OCI-LY7 (cell line): ENCODE data around the gene KRTAP21-1.

Experiments
- CTCF ChIP-seq: fragments of 200-600 bp; sonication (generic); conservative IDR thresholded peaks from 2 replicates; pipeline ENCODE4 v1.5.1; 2014; ENCODE audit warnings: mild to moderate bottlenecking, antibody characterized with exemption, low read length, moderate library complexity, mixed read lengths
- EZH2phosphoT487 ChIP-seq: fragments of 200-600 bp; sonication (generic); IDR thresholded peaks from 2 replicates; pipeline ENCODE4 v1.6.1; 2018; ENCODE audit warnings: low read depth, borderline replicate concordance, mild to moderate bottlenecking, mixed run types, antibody characterized with exemption, low read length, moderate library complexity, mixed read lengths

GRCh38 chr21:30747159-30747558 is 8.1 kb downstream of the KRTAP21-1 start, which contains the start of gene KRTAP21-2:
- no peak for TF ChIP-seq CTCF
- no peak for TF ChIP-seq EZH2phosphoT487
